C4-2B (cell line): Measurements from ENCODE around the gene VTI1A.

Source experiments
- ZFX ChIP-seq: fragments of 450-650 bp; IDR thresholded peaks from 2 replicates; pipeline ENCODE4 v1.6.1; 2017
- TF ChIP-seq, protein P1 (sequence below): fragments of 450-650 bp; conservative IDR thresholded peaks from 2 replicates; pipeline ENCODE4 v1.5.1; 2017; ENCODE audit warnings: mild to moderate bottlenecking

DNA sequence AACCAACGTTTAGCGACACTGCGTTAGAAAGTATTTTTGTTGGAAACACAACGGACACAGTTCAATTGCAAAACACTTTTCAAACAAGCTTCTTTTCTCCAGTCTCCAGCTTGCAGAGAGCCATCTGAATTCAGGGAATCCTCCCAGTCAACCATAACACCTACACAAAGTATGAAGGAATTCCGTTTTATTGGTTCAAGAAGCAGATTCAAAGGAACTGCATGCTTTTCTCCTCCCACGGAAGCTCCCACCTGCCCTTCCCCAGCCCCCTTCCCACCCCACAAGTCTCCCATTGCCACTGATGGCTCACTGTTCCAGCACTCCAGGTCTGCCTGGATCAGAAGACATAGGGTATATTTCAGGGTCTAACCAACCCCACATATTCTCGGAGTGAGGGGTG is 312.5 kb downstream of the VTI1A start:
- TF ChIP-seq, protein P1, sequence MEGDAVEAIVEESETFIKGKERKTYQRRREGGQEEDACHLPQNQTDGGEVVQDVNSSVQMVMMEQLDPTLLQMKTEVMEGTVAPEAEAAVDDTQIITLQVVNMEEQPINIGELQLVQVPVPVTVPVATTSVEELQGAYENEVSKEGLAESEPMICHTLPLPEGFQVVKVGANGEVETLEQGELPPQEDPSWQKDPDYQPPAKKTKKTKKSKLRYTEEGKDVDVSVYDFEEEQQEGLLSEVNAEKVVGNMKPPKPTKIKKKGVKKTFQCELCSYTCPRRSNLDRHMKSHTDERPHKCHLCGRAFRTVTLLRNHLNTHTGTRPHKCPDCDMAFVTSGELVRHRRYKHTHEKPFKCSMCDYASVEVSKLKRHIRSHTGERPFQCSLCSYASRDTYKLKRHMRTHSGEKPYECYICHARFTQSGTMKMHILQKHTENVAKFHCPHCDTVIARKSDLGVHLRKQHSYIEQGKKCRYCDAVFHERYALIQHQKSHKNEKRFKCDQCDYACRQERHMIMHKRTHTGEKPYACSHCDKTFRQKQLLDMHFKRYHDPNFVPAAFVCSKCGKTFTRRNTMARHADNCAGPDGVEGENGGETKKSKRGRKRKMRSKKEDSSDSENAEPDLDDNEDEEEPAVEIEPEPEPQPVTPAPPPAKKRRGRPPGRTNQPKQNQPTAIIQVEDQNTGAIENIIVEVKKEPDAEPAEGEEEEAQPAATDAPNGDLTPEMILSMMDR = no peak
- no peak for TF ChIP-seq ZFX
